ENCODE results near the gene LAMA5.

LAMA5 gene

DNA sequence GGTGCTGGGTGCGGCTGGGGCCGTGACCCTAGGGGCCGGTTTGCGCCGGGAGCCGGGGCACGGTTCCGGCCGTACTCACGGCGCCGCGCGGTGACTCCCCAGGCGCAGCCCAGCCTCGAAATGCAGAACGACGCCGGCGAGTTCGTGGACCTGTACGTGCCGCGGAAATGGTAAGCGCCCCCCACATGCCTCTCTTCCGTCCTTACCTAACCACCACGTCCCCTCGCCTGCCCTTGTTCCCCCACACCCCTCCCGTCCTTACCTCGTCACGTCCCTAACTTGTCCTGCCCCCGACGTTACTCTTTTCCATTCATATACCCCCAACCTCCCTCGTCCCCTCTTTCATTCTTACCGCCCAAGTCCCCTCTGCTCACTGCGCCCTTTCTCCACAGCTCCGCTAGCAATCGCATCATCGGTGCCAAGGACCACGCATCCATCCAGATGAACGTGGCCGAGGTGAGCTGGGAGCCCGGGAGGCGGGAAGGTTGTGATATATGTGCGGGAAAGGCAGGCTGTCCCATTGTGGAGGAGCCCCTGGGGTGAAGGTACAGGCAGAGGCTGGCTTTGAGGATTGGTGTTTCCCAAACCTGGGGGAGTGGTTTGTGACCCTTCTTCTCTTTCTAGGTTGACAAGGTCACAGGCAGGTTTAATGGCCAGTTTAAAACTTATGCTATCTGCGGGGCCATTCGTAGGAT is 20.3 kb upstream of the LAMA5 start:
- no peak for TF ChIP-seq RAD21 (IDR thresholded peaks at IDR 0.05; ENCODE audit: low read depth)
- TF ChIP-seq, protein P1, sequence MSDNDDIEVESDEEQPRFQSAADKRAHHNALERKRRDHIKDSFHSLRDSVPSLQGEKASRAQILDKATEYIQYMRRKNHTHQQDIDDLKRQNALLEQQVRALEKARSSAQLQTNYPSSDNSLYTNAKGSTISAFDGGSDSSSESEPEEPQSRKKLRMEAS (IDR thresholded peaks at IDR 0.05): no peak

DNA sequence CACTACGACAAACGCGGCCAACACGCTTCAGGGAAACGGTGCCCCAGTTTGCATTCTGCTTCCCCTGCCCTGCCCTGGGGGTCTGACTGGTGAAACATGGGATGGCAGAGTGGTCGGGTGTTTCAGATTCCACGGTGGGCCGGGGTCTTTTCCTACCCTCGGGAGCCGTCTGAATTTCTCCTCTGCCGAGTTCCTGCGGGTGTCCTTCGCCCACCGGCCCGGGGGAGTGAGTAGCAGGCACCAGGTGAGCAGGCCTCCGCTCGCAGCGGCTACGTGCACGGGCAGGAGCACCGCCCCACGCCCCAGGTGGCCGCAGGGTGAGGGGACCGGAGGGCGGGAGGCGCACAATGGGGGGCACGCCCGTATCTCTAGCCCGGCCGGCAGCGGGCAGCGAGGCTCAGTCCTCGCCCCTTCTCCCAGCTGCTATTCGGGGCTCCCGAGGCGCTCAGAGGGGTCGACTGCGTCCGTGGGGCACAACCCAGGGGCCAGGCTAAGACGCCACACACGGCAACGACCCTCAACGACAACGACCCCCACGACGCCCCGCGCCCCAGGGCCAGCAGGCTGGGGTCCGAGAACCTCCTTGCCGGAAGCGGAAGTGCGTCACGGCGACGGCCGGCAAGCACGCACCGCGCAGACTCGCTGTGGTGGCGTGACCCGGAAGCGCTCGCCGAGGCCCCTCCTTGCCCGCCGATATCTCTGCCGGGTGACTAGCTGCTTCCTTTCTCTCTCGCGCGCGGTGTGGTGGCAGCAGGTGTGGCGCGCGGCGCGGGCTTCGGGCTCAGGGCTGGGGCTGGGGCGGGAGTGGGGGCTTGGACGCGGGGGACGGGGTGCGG is 19.5 kb upstream of the LAMA5 start, which contains the start of gene RPS21:
Gene RPS21, plus strand, starts transcription at position 721 of the 836 bp plus-strand sequence. CDS start 236 bp downstream, outside the sequence.
- no peak for TF ChIP-seq RAD21 (IDR thresholded peaks at IDR 0.05; ENCODE audit: low read depth)
- TF ChIP-seq EGR1 (IDR thresholded peaks at IDR 0.05): no peak
- TF ChIP-seq EP300 (IDR thresholded peaks at IDR 0.05; ENCODE audit: borderline replicate concordance): no peak
- TF ChIP-seq, protein P1 (IDR thresholded peaks at IDR 0.05): peak; percentile 91
- peak; percentile 70 for TF ChIP-seq TCF12 (IDR thresholded peaks at IDR 0.05; ENCODE audit: low read depth)
- 0 out of 2 replicates have a peak, but pooled peaks have one; percentile 41 for TF ChIP-seq NFIC (IDR thresholded peaks at IDR 0.05)
- peak; percentile 73 for TF ChIP-seq CREB1 (IDR thresholded peaks at IDR 0.05; ENCODE audit: low read depth)
- TF ChIP-seq, protein P2, sequence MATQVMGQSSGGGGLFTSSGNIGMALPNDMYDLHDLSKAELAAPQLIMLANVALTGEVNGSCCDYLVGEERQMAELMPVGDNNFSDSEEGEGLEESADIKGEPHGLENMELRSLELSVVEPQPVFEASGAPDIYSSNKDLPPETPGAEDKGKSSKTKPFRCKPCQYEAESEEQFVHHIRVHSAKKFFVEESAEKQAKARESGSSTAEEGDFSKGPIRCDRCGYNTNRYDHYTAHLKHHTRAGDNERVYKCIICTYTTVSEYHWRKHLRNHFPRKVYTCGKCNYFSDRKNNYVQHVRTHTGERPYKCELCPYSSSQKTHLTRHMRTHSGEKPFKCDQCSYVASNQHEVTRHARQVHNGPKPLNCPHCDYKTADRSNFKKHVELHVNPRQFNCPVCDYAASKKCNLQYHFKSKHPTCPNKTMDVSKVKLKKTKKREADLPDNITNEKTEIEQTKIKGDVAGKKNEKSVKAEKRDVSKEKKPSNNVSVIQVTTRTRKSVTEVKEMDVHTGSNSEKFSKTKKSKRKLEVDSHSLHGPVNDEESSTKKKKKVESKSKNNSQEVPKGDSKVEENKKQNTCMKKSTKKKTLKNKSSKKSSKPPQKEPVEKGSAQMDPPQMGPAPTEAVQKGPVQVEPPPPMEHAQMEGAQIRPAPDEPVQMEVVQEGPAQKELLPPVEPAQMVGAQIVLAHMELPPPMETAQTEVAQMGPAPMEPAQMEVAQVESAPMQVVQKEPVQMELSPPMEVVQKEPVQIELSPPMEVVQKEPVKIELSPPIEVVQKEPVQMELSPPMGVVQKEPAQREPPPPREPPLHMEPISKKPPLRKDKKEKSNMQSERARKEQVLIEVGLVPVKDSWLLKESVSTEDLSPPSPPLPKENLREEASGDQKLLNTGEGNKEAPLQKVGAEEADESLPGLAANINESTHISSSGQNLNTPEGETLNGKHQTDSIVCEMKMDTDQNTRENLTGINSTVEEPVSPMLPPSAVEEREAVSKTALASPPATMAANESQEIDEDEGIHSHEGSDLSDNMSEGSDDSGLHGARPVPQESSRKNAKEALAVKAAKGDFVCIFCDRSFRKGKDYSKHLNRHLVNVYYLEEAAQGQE (IDR thresholded peaks at IDR 0.05; ENCODE audit: low read depth): no peak
- TF ChIP-seq TEAD4 (IDR thresholded peaks at IDR 0.05): 0 out of 2 replicates have a peak, but pooled peaks have one; percentile 2
- peak; percentile 85 for TF ChIP-seq TAF1 (IDR thresholded peaks at IDR 0.05; ENCODE audit: low read depth)
- TF ChIP-seq CEBPB (IDR thresholded peaks at IDR 0.05): no peak
- TF ChIP-seq, protein P3, sequence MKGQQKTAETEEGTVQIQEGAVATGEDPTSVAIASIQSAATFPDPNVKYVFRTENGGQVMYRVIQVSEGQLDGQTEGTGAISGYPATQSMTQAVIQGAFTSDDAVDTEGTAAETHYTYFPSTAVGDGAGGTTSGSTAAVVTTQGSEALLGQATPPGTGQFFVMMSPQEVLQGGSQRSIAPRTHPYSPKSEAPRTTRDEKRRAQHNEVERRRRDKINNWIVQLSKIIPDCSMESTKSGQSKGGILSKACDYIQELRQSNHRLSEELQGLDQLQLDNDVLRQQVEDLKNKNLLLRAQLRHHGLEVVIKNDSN (IDR thresholded peaks at IDR 0.05): peak; percentile 75
- peak; percentile 99 for TF ChIP-seq ZBTB7A (IDR thresholded peaks at IDR 0.05; ENCODE audit: low read depth)
- TF ChIP-seq FOXM1 (IDR thresholded peaks at IDR 0.05; ENCODE audit: borderline replicate concordance, low read depth): no peak
- no peak for TF ChIP-seq YY1 (IDR thresholded peaks at IDR 0.05; ENCODE audit: low read depth)

DNA sequence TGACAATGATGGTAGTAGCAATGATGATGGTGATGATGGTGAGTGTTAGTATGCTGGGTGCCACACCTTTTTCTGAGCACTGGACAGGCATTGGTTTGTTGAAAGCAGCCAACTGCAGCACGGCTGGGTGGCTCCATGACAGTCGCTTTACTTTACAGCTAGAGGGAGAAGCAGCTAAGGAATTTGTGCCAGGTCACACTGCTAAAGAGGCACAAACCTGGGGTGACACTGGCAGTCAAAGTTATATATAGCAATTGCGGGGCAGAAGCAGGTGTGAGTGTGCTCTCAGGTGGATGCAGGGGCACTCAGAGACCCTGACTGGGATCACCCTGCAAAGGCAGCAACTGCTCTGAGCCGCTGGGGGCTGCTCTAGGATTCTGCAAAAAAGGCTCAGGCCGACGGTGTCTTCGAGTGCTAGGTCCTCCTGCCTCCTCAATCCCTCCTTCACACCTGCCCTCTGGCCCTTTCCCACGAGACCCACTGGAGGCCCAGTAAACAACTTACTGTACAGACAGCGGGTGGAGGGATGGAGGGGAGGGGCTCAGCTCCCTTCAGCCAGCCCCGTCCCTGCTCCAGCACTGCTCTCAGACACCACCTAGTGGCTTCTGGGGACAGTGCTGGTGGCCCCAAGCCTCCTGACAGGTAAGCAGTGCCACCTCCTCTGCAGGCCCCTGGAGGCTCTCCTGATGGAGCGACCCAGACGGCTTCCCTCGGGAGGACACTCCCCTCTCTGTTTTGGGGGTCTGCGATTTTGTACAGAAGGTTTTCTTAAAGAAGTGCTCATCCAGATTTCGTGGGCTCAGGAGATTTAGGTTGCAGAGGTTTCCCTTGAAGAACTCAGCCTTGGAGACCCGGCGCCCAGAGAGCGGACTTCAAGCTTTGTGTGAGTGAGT is 15.4 kb upstream of the LAMA5 start:
- no peak for TF ChIP-seq TAF1 (IDR thresholded peaks at IDR 0.05; ENCODE audit: low read depth)
- 0 out of 2 replicates have a peak, but pooled peaks have one; percentile 19 for TF ChIP-seq TCF12 (IDR thresholded peaks at IDR 0.05; ENCODE audit: low read depth)
- TF ChIP-seq, protein P1 (IDR thresholded peaks at IDR 0.05): 0 out of 2 replicates have a peak, but pooled peaks have one; percentile 13
- TF ChIP-seq RAD21 (IDR thresholded peaks at IDR 0.05; ENCODE audit: low read depth): peak; percentile 96

DNA sequence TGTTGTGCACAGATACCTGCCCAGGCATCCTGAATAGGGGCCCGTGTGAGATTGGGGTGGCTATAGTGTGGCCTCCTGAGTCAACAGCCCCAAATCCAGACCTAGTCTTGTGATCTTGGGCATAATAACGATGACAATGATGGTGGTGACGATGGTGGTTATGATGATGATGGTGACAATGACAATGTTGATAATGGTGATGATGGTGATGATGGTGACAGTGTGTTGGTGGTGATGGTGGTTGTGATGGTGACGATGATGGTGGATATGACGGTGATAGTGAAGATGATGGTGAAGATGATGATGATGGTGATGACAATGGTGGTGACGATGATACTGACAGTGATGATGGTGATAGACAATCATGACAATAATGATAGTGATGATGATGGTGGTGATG is 14.7 kb upstream of the LAMA5 start:
- TF ChIP-seq, protein P3 (IDR thresholded peaks at IDR 0.05): no peak
- no peak for TF ChIP-seq FOXM1 (IDR thresholded peaks at IDR 0.05; ENCODE audit: borderline replicate concordance, low read depth)
- TF ChIP-seq NFIC (IDR thresholded peaks at IDR 0.05): no peak
- TF ChIP-seq YY1 (IDR thresholded peaks at IDR 0.05; ENCODE audit: low read depth): no peak
- TF ChIP-seq, protein P1 (IDR thresholded peaks at IDR 0.05): no peak
- TF ChIP-seq ZBTB7A (IDR thresholded peaks at IDR 0.05; ENCODE audit: low read depth): no peak
- TF ChIP-seq TEAD4 (IDR thresholded peaks at IDR 0.05): no peak
- no peak for TF ChIP-seq TAF1 (IDR thresholded peaks at IDR 0.05; ENCODE audit: low read depth)
- no peak for TF ChIP-seq RAD21 (IDR thresholded peaks at IDR 0.05; ENCODE audit: low read depth)
- TF ChIP-seq EP300 (IDR thresholded peaks at IDR 0.05; ENCODE audit: borderline replicate concordance): no peak
- TF ChIP-seq CREB1 (IDR thresholded peaks at IDR 0.05; ENCODE audit: low read depth): no peak

DNA sequence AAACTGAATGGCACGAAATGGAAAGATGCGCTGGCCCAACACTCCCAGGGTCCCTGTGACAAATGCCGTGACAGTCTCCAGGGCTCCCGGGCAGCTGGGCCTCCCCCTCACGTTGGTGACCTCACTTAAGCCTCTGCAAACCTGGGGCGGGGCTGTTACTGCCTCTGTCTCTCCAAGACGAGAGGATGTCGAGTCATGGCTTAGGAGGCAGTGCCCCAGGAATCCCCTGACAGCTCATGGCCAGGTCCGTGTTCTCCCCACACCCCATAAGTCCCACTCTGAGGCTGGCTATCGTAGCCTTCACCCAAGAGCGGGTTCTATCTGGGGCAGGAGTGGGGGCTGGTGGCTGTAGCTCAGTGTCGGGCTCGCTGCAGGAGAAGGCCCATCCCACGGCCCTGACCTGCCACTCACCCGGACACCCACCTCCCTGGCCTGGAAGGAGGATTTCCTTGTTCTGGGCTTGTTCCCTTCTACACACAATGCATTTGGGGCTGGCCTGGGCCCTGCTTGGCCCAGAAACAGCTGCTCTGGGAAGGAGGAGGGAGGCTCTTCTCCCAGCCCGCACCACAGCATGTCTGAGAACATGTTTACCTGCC is 14.2 kb upstream of the LAMA5 start:
- TF ChIP-seq EP300 (IDR thresholded peaks at IDR 0.05; ENCODE audit: borderline replicate concordance) (peak; percentile 22; the same call in 1 of the 2 replicates), FOXM1 (IDR thresholded peaks at IDR 0.05; ENCODE audit: borderline replicate concordance, low read depth) (no peak), ZBTB7A (IDR thresholded peaks at IDR 0.05; ENCODE audit: low read depth) (peak; percentile 6; the same call in 1 of the 2 replicates)
- TF ChIP-seq, protein P1 (IDR thresholded peaks at IDR 0.05): 0 out of 2 replicates have a peak, but pooled peaks have one; percentile 29
- TF ChIP-seq, protein P3 (IDR thresholded peaks at IDR 0.05): no peak
